Measurements from ENCODE around the gene HEXB.

HEXB gene

DNA sequence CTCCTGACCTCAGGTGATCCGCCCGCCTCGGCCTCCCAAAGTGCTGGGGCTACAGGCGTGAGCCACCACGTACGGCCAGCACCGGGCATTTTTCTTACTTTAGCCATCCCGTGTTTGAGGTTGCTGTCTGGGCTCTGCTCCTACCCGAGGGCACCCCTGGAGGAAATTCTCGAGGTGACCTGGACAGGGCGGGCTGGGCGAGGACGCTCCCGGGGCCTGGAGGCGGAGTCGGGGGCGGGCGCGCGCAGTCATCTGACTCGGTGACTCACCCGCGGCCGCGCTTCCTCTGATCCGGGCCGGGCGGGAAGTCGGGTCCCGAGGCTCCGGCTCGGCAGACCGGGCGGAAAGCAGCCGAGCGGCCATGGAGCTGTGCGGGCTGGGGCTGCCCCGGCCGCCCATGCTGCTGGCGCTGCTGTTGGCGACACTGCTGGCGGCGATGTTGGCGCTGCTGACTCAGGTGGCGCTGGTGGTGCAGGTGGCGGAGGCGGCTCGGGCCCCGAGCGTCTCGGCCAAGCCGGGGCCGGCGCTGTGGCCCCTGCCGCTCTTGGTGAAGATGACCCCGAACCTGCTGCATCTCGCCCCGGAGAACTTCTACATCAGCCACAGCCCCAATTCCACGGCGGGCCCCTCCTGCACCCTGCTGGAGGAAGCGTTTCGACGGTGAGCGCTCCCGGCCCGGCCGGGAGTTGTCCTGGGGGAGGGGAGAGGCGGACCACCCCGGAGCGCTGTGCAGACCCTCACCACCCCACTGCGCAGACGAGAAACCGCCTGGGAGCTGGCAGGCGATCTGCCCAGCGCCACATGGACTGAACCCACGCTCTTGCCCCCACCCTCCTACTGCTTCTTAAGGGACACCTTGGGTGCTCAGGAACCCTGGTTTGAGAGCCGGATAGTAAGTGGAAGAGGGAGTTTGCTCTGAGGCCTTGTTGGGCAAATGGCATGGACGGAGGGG is at the start of gene HEXB:
TSS of gene HEXB (plus strand) at position 334 of the 952 bp plus-strand sequence. CDS start at position 362, 28 bp downstream.
- peak; percentile 88 for DNase-seq (ENCODE audit: low spot score)

DNA sequence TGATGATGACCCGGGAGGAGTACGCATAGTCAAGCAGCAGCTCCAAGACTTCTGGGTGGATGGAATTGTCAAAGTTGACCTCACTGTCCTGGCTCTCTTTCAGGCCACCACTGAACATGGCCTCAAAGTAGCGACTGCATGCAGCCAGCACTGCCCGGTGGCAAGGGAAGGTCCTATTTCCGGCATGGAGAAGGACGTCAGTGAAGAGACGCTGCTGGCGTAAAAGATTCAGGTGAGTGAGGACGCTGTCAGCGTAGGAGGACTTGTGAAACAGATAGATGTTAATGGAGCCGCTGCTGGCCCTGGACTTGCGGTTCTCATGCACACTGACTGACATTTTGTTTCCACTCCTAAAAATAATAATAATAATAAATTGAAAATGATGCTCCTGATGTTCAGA is 48.9 kb upstream of the HEXB start:
- DNase-seq (ENCODE audit: low spot score), result no peak

DNA sequence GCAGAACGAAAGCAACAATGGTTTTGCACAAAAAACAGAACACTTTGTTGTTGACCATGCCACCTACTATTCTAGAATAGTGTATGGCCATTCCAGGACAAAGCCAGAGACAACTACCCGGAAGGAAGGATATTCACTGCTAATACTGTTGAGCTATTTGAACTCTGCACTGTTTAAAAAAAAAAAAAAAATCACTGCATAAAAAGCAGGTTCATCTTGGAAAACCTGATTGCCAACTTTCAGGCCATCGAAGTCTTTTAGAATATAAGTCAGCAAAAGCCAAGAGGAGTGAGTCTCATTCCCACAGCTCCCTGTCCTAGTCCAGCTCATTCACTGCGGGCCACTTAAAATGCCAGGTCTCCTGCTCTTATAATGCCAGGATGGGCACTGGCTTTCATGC is 48.5 kb upstream of the HEXB start:
- DNase-seq (ENCODE audit: low spot score), result no peak

DNA sequence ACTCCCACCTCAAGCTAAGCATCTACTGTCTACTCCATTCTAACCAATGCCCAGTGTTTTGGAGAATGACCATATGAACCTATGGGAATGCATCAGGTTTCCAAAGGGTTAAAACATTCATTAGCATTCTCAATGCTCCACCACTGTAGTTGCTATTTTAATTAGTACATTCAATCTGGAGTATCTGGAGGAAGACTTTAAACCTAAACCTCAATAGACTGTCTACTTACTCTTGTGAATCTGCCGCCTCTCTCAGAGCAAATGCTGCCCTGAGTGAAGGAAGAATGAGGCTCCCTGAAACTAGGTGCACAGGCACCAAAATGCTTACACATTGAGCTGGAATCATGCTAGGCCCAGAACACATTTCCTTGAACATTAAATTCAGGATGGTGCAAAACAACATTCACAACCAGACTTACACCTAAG is 46.5 kb upstream of the HEXB start:
- DNase-seq (ENCODE audit: low spot score), result no peak

DNA sequence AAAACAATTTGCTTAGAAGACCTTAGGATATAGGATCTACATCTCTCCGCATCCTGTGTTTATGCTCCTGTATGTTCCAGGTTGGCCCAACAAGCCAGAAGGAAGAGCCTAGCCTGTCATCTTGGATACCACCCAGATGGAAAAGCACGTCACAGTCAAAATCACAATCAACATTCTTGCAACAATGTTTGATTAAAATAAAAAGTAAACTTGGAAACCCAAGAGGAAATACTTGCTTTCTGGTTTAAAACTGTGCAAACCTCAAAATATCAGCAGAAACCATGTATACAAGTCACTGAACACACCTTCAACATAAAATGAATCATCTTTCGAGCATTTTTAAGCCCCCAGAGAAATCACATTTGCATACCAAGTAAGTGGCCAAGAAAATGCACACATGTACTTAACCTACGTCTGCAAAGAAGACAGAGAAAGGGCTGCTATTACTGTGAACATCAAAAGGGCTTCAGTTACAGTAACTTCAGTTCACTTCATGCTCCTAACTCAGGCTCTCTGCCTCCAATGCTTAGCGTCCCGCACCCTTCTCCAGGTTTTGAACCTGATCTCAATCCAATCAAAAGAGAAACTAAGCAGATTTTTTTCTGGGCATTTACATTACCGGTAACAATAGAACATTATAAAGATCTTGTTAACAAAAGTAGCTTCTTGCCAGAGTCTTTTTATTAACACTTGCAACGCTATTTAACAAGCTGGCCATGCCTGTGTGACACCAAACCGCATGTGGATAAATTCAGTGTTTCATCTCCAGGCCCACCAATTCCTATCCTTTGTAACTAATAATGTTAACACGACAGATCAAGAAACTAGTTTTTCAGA is 45.8 kb upstream of the HEXB start:
- no peak for DNase-seq (ENCODE audit: low spot score)

DNA sequence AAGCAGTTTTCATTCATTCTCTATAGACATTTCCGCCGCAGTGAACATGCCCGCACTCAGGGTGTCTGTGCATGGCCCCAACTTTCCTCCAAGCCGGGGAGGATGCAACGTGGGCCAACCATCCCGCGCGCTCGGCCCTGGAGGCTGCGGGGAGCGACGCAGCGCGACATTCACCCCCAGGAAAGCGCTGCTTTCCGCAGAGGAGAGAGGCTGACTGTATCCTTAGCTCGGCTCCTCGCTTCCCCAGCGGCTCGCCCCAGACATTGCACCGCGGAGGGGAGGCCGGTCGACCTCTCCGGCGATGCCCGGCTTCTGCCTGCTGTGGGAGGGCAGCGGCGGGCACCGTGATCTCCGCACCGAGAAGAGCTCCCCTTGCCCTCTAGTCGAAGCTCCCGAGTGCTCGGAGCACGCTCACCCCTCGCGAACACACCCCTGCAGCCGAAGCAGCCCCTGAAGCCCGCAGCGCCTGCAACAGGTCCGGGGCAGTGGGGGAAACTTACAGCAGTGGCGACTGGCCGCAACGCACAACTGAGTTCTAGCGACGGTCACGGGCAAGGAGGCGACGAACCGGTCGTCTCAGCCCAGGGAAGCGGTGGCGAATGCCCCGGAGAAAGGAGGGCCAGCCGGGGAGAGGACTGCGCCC is 45.1 kb upstream of the HEXB start:
- DNase-seq (ENCODE audit: low spot score), result peak; percentile 71

DNA sequence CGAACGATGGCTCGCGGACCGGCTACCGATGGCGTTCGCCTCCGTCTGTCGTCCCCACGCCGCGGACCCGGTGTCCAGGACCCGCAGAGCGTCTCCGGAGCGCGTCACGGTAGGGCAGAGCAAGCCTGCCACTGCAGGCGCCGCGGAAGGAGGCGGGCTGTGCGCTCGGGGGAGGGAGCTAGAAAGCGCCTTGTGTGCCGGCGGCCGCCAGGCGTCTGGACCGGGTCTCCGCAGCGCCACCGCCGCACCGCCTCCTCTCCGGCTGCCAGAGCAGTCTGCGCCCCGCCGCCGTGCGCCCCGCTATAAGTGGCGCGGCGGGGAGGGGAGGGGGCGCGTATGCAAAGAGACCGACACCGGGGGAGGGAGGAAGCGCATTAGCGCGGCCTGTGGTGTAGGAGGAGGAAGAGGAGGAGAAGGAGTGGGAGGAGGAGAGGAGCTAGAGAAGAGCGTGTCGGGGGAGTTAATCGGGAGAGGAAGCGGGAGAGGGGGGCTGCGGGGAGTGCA is 44.5 kb upstream of the HEXB start, which contains the start of gene ENC1:
TSS of gene ENC1 (minus strand) at position 279 of the 504 bp plus-strand sequence. CDS start 4,243 bp downstream, outside the sequence.
- peak; percentile 96 for DNase-seq (ENCODE audit: low spot score)

DNA sequence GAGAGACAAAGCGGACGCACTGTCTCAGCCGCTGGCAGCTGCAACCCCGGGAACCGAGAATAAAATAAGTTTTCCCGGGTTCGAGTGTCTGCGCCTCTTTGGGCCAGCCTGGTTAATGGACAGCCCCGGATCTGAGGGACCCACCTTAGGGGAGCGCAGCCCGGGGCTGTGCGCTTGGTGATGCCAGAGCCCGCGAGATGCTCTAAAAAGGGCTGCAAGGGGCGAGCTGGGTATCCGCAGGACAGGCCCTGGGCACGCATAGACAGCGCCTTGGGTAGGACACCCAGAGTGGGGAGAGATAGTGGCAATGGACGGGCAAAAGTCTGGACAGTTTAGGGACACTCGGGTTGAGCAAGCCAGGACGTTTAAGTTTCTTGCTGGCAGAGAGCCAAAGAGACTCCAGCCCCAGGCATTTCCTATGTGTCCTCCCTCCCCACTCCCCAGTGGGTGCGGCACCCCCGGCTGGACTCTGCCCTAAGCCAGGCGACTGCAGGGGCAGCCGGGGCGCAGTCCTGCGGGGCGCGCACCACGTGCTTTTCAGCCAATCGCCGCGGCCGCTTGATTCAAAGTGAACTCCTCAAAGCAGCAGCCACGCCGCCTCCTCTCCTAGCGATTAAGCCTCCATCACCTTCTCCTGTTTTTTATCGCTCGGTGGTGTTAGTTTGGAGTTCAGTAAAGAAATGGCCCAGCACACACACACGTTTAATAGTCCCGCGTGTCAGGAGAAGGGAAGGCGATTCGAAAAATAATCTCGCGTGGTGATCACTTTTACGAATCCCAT is 43.9 kb upstream of the HEXB start:
- peak; percentile 87 for DNase-seq (ENCODE audit: low spot score)

DNA sequence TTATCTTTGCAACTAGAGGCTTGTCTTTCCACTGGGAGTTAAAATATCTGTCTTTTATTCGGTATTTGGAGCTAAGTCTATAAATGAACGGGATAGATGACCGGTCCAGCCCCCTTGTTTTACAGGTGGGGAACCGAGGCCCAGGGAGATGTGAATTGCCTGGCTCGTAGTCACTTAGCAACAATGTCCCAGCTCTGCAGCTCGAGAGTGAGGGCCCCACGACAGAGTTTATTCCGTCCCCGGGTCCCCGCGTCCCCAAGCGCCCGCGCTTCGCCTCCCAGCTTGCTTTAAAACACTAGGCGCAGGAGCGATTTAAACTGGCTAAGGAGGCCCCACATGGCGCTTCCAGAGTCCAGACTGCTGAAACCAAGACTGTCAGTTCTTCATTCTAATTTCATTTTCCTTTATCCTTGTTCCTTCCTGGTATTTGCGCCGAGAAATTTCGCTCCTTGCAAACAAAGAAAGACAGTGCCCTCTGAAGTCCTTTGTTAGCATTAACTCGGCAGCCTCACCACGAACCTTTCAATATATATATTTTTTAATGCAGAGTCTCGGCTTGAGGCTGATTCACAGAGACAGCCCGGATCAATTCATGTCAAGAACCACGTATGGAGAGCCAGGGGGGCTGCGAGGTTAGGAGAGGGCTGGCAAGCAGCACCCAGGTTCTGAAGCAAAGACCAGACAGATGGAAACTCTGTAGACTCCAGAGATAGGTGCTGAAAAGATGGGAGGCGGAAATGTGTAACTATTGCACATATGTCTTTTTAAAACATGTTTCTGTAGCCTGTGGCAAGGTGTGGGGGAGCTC is 43.1 kb upstream of the HEXB start:
- DNase-seq (ENCODE audit: low spot score), result peak; percentile 62

DNA sequence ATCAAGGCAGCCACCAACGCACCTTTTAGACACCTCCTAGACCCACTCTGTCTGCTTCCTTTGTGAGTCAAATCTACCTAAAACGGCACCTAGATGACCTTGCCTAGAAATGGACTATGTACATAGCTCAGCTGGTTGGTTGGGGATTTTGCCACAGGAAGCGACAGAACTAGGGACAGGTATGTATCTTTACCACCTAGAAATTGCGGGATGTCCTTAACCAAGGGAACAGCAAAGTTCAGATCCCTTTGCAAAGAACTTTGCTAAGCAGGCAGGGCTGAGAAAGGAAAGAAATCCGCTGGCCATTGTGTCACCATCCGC is 42.5 kb upstream of the HEXB start:
- no peak for DNase-seq (ENCODE audit: low spot score)

DNA sequence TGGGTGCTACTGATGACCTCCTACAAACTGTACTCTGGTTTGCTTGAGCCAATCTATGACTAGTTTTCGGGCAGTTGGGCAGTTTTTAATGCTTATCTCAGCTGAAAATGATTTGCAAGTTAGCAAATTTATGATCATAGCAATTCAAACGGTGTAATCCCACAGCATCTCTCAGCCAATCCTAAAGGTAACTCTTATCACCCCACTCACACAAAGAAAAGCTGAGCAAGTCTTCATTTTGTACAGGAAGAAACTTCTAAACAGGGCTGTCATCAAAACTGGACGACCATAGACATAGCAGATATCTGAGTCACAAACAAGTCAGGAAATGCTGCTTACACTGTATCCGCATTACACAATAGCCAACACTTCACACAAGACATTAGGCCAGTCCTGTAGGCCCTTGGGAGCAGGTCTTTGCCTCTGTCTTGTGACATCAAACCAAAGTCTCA is 41.9 kb upstream of the HEXB start:
- DNase-seq (ENCODE audit: low spot score), result no peak

DNA sequence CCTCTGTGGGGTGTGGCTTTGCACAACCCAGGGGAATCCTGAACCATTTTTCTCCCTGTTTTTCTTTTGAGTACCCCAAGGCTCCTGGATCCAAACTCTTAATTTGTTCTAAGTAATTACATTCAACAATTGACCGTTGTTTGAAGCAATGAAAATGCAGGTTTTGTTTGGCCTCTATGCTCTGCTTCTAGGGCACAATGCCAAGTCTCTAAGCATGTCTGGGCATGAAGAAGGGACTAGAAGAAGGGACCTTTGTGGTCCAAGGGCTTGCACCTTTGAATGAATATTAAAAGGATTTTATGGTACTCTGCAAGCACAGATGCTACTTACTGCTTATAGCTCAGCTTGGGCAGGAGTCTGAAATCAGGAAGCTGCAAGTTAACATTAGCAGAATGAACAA is 37.9 kb upstream of the HEXB start:
- no peak for DNase-seq (ENCODE audit: low spot score)

DNA sequence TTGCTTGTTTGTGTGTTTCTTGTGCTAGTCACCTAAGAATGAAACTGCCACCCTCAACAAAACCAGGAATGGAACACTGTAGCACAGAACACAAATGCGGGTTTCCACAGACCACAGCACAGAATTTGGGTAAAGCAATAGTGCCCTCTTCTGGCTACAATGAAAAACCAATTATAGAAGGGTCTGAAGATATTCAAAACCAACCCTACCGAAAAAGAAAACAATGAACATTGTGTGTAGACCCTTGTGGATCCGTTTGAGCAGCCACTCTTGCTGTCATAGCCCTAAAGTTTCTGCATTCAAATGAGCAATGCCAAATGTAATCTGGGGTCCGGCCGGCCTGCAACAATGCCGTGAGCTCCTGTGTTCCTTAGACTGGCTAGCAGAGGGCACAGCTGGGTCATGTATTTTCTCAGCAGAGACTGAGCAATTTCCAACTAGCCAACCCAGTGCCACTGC is 36.2 kb upstream of the HEXB start:
- DNase-seq (ENCODE audit: low spot score), result no peak

DNA sequence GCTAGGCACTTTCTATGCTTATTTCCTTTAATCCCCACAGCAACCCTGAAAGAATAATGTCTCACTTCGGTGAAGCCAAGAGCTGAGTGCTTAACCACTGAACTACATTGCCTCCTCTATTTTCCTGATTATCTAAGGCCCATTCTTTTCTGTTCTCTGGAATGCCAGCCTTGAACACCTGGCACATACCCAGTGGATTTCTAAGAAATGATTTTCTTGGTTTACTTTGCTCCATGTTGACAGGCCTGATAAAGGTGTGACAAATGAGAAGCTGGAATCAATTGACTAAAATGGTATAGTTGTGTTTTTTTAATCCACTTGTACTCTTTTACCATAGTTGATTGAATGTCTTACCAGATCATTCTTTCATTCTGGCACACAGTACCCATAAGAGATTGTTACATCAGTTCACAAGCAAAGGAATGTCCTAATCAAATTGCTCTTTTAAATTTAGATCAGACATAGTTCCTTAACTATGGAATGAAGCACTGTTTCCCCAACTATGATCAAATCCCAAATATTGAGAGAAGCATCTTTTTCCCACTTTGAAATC is 35.5 kb upstream of the HEXB start:
- DNase-seq (ENCODE audit: low spot score), result no peak

DNA sequence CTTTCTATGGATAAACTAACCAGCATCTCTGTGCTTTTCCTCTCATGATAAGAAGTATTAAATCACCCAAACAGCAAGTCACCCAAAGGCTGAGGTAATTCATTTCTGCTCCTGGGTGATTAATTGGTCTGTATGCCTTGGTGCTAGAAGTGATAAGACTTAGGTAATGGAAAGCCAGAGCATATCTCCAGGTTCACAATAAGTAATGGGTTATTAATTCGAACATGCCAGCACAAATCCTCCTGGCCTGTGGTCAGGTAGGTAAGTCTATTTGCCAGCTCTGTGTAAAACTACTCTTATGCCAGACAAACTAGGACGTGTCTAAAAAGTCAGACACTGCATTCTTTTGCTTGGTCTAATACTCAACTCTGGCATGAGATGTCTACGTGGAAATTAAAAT is 33.3 kb upstream of the HEXB start:
- no peak for DNase-seq (ENCODE audit: low spot score)

DNA sequence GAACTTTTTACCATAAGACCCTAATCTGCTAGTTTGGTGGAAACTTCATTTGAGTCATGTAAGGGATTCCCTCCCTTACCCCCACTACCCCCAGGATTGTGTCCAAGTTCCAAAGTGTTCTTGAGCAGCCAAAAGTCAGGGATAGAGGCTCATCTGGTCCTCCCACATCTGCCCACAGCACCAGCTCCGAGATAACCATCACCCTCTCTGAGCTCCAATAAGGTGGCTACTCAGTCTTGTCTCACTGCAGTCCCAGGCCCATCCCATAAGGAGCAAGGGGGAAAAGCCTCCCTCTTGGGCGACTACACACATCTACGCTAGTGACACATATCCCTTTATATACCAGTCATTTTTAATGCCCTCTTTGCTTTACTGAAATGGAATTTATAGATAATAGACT is 32.5 kb upstream of the HEXB start:
- no peak for DNase-seq (ENCODE audit: low spot score)

DNA sequence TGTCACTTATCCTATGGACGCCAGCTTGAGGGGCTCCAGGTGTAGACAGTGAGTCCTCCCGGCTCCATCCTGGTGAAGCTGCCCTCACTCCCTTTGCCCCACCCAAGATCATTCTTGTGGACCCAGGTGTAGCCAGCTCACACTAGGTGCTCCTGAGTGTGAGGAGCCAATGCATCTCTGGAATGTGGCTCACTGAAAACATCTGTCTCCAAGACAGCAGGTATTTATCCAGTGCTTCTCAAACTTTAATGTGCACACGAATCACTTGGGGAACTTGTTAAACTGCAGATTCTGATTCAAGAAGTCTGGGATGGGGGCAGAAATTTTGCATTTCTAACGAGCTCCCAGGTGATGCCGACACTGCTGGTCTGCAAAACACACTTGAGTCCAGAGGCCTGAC is 31.0 kb upstream of the HEXB start:
- no peak for DNase-seq (ENCODE audit: low spot score)

DNA sequence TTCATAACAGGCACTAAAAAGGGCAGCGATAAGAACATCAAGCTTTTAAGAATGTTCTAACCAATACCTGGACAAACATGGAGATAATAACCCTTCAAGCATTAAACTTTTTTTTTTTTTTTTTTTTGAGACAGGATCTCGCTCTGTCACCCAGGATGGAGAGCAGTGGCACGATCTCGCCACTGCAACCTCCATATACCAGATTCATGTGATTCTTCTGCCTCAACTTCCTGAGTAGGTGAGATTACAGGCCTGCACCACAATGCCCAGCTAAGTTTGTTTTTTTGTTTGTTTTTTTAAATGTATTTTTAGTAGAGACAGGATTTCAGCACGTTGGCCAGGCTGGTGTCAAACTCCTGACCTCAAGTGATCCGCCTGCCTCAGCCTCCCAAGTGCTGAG is 29.8 kb upstream of the HEXB start:
- no peak for DNase-seq (ENCODE audit: low spot score)

DNA sequence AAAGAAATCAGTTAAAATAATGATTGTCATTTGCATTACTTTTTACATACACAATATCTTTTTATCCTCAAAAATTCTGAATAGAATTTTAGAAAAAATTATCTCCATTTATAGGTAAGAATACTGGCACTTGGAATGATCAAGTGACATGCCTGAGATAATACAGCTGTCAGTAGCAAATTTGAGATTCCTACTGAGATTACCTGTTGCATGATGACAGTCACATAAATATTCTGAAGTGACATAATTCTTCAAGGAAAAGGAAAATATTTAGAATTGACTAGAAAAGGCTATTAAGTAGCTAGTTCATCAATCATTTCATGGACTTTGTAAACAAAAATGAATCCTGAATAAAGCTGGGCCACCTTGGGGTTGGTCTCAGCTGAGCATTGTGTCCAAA is 29.3 kb upstream of the HEXB start:
- DNase-seq (ENCODE audit: low spot score), result no peak

DNA sequence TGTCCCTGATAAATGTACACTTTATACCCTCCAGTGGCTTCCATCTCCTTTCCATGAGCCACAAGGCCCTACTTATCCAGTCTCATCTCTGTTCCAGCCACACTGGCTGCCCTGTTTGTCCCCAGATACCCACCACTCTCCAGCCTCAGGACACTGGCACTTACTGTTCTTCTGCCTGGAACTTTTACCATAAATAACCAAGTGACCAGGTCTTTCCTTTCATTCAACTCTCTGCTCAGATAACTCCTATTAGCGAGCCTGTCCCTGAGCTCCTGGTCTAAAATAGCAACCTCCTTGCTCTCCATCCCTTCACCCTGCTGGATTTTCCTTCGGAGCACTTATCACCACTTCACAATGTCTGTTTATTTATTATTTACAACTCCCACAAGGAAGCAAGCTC is 27.9 kb upstream of the HEXB start:
- DNase-seq (ENCODE audit: low spot score), result no peak

Measured in ecto neural progenitor cell (in vitro differentiated cells).